OCI-LY3 (cell line): ENCODE results near the gene RABL6.

Source experiments
- H2AFZ ChIP-seq: fragments of 200-600, 300-600 bp; shearing (Covaris generic); 2 replicates; pipeline ENCODE4 v1.6.0; 2014; ENCODE audit warnings: antibody characterized with exemption, low read depth, low read length
- H3K27ac ChIP-seq: fragments of 200-600, 300-600 bp; sonication (generic); 2 replicates; pipeline ENCODE4 v1.5.1; 2014; ENCODE audit warnings: mild to moderate bottlenecking, low read length, moderate library complexity, mixed read lengths
- H3K27me3 ChIP-seq: fragments of 200-600, 300-600 bp; sonication (generic); 2 replicates; pipeline ENCODE4 v1.6.1; 2014; ENCODE audit warnings: low read depth, low read length, mixed read lengths
- H3K36me3 ChIP-seq: fragments of 200-600, 300-600 bp; sonication (generic); replicated peaks from 2 replicates; pipeline ENCODE3; 2014; ENCODE audit warnings: low read depth, low read length, mixed read lengths
- H3K4me1 ChIP-seq: fragments of 300-600, 200-600 bp; sonication (generic); 2 replicates; pipeline ENCODE4 v1.6.1; 2014; ENCODE audit warnings: low read length, mixed read lengths
- H3K4me2 ChIP-seq: fragments of 200-600, 300-600 bp; sonication (generic); 2 replicates; pipeline ENCODE4 v1.6.1; 2014; ENCODE audit warnings: low read length, mixed read lengths
- H3K4me3 ChIP-seq: fragments of 300-600, 200-600 bp; sonication (generic); 2 replicates; pipeline ENCODE4 v1.5.1; 2014; ENCODE audit warnings: antibody characterized with exemption, mild to moderate bottlenecking, low read length, moderate library complexity
- H3K79me2 ChIP-seq: fragments of 300-600, 200-600 bp; shearing (Covaris generic); 2 replicates; pipeline ENCODE4 v1.6.1; 2014; ENCODE audit warnings: mild to moderate bottlenecking, low read length, mixed read lengths
- H3K9ac ChIP-seq: fragments of 300-600, 200-600 bp; shearing (Covaris generic); 2 replicates; pipeline ENCODE4 v1.6.0; 2014; ENCODE audit warnings: mild to moderate bottlenecking, low read length, moderate library complexity
- H3K9me3 ChIP-seq: fragments of 200-600, 300-600 bp; shearing (Covaris generic); 2 replicates; pipeline ENCODE4 v1.6.1; 2014; ENCODE audit warnings: low read length, mixed read lengths; ENCODE audit not compliant: insufficient read depth
- H4K20me1 ChIP-seq: fragments of 200-600, 300-600 bp; sonication (generic); 2 replicates; pipeline ENCODE4 v1.6.1; 2016; ENCODE audit warnings: low read length, mixed read lengths; ENCODE audit not compliant: insufficient read depth
- CTCF ChIP-seq: fragments of 200-600, 300-600 bp; sonication (generic); IDR thresholded peaks from 2 replicates; pipeline ENCODE4 v1.5.1; 2014; ENCODE audit warnings: antibody characterized with exemption, low read length, low read depth
- EZH2phosphoT487 ChIP-seq: fragments of 200-600 bp; shearing (Covaris generic); IDR thresholded peaks from 2 replicates; pipeline ENCODE4 v1.6.1; 2018; ENCODE audit warnings: antibody characterized with exemption, mixed run types, low read depth

The RABL6 gene

GRCh38 chr9:136845465-136846260 is 37.9 kb downstream of the RABL6 start:
- H3K27ac ChIP-seq, result no peak overlapping the region
- no peaks in the 10 kb centered on the region for H3K9me3 ChIP-seq
- H4K20me1 ChIP-seq, result peaks cover 10% of the 10 kb centered on the region
- no peak overlapping the region for H2AFZ ChIP-seq
- no peak overlapping the region for H3K9ac ChIP-seq
- peaks cover 18% of the 10 kb centered on the region for H3K4me1 ChIP-seq
- no peaks in the 10 kb centered on the region for H3K79me2 ChIP-seq
- no peaks in the 10 kb centered on the region for H3K27me3 ChIP-seq
- TF ChIP-seq CTCF, result no peak
- no peak for TF ChIP-seq EZH2phosphoT487
- no peak overlapping the region for H3K4me2 ChIP-seq
- no peak overlapping the region for H3K4me3 ChIP-seq
- H3K36me3 ChIP-seq, result no peaks in the 10 kb centered on the region

- no peak for TF ChIP-seq EZH2phosphoT487
- no peak for TF ChIP-seq CTCF
- Histone ChIP-seq H2AFZ (no peak overlapping the region), H3K9me3 (no peaks in the 10 kb centered on the region), H3K4me1 (peaks cover 18% of the 10 kb centered on the region), H3K79me2 (no peaks in the 10 kb centered on the region), H3K27me3 (no peaks in the 10 kb centered on the region), H3K4me3 (no peak overlapping the region), H3K36me3 (no peaks in the 10 kb centered on the region), H3K9ac (no peak overlapping the region), H3K4me2 (no peak overlapping the region), H3K27ac (no peak overlapping the region), H4K20me1 (peaks cover 10% of the 10 kb centered on the region)
These were observed 38.8 kb downstream of the RABL6 start for GRCh38 chr9:136846376-136847087.

GRCh38 chr9:136847088-136847825 is 39.5 kb downstream of the RABL6 start:
- Histone ChIP-seq H3K27ac (no peak overlapping the region), H3K9ac (no peak overlapping the region)

More at GRCh38 chr9:136847088-136847825, 39.5 kb downstream of the RABL6 start:
- Histone ChIP-seq H4K20me1 (peaks cover 10% of the 10 kb centered on the region), H3K79me2 (no peaks in the 10 kb centered on the region), H3K4me3 (peak overlapping the region; percentile 82), H3K27me3 (no peaks in the 10 kb centered on the region), H3K4me1 (peaks cover 18% of the 10 kb centered on the region), H3K36me3 (no peaks in the 10 kb centered on the region), H2AFZ (no peak overlapping the region), H3K9me3 (no peaks in the 10 kb centered on the region), H3K4me2 (peak overlapping the region; percentile 95)
- TF ChIP-seq EZH2phosphoT487 (no peak), CTCF (no peak)
